WTC11 (cell line): ENCODE results near the gene TMUB1.

Experiments
- CREB1 ChIP-seq: sonication (generic); formaldehyde crosslinking; IDR thresholded peaks from 2 replicates; pipeline ENCODE4 v1.8.0; 2023; ENCODE audit warnings: mild to moderate bottlenecking, missing genetic modification reagents
- ELF4 ChIP-seq: sonication (generic); formaldehyde crosslinking; IDR thresholded peaks from 2 replicates; pipeline ENCODE4 v1.8.1; 2022; ENCODE audit warnings: low read depth, mild to moderate bottlenecking, moderate library complexity, missing genetic modification reagents
- NR2C2 ChIP-seq: sonication (generic); formaldehyde crosslinking; IDR thresholded peaks from 2 replicates; pipeline ENCODE4 v1.8.0; 2022; ENCODE audit warnings: mild to moderate bottlenecking, missing genetic modification reagents
- ZNF423 ChIP-seq: fragments of 250-450 bp; sonication (Bioruptor Pico); IDR thresholded peaks from 2 replicates; pipeline ENCODE4 v2.1.2; 2022; ENCODE audit warnings: mild to moderate bottlenecking, moderate library complexity
- TF ChIP-seq, protein P1 (sequence below): sonication (generic); formaldehyde crosslinking; IDR thresholded peaks from 2 replicates; pipeline ENCODE4 v1.8.1; 2023; ENCODE audit warnings: mild to moderate bottlenecking, missing genetic modification reagents, moderate library complexity
- TF ChIP-seq, protein P2 (sequence below): fragments of 200-600 bp; IDR thresholded peaks from 2 replicates; pipeline ENCODE4 v1.8.0; 2022; ENCODE audit warnings: antibody characterized with exemption
- TF ChIP-seq, protein P3 (sequence below): sonication (generic); formaldehyde crosslinking; IDR thresholded peaks from 2 replicates; pipeline ENCODE4 v1.8.1; 2023; ENCODE audit warnings: mild to moderate bottlenecking, missing genetic modification reagents
- TF ChIP-seq, protein P4 (sequence below): sonication (generic); formaldehyde crosslinking; IDR thresholded peaks from 2 replicates; pipeline ENCODE4 v1.8.0; 2022; ENCODE audit warnings: mild to moderate bottlenecking, missing genetic modification reagents

DNA sequence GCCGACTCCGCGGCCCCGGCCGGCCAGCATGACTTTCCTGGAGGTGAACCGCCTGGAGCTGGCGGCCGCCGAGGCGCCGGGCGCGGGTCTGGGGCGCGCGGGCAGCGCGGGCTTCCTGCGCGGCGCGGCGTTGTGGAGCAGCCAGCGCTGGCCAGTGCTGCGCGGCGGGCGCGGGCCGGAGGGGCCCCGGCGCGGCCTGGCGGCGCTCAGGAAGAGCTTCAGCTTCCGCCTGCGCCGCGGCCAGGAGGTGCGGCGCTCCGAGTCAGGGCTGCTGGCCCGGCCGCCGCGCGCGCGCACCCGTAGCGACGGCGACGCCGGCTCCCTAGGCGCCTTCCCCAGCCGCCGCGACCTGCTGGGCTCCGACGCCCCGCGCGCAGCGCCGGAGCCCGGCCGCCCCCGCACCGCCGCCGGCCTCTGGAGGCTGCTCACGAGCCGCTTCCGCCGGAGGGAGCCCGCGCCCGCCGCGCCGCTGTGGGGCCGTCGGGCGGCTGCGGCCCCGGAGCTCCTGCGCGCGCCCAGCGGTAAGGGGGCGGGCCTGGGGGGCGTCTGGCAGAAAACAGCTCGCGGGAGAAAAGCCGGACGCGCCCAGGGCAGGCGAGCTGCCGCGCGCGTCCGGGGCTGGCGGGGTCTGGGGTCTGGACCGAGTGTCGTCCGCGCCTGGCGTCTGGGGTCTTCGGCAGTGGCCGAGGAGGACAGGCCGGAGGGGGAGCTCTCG lies 32.0 kb upstream of the TMUB1 start:
- TF ChIP-seq, protein P1, sequence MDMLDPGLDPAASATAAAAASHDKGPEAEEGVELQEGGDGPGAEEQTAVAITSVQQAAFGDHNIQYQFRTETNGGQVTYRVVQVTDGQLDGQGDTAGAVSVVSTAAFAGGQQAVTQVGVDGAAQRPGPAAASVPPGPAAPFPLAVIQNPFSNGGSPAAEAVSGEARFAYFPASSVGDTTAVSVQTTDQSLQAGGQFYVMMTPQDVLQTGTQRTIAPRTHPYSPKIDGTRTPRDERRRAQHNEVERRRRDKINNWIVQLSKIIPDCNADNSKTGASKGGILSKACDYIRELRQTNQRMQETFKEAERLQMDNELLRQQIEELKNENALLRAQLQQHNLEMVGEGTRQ, result no peak
- TF ChIP-seq, protein P2, sequence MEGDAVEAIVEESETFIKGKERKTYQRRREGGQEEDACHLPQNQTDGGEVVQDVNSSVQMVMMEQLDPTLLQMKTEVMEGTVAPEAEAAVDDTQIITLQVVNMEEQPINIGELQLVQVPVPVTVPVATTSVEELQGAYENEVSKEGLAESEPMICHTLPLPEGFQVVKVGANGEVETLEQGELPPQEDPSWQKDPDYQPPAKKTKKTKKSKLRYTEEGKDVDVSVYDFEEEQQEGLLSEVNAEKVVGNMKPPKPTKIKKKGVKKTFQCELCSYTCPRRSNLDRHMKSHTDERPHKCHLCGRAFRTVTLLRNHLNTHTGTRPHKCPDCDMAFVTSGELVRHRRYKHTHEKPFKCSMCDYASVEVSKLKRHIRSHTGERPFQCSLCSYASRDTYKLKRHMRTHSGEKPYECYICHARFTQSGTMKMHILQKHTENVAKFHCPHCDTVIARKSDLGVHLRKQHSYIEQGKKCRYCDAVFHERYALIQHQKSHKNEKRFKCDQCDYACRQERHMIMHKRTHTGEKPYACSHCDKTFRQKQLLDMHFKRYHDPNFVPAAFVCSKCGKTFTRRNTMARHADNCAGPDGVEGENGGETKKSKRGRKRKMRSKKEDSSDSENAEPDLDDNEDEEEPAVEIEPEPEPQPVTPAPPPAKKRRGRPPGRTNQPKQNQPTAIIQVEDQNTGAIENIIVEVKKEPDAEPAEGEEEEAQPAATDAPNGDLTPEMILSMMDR, result no peak
- TF ChIP-seq, protein P3, sequence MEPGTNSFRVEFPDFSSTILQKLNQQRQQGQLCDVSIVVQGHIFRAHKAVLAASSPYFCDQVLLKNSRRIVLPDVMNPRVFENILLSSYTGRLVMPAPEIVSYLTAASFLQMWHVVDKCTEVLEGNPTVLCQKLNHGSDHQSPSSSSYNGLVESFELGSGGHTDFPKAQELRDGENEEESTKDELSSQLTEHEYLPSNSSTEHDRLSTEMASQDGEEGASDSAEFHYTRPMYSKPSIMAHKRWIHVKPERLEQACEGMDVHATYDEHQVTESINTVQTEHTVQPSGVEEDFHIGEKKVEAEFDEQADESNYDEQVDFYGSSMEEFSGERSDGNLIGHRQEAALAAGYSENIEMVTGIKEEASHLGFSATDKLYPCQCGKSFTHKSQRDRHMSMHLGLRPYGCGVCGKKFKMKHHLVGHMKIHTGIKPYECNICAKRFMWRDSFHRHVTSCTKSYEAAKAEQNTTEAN, result no peak
- no peak for TF ChIP-seq NR2C2 (CRISPR knock-in tag)
- TF ChIP-seq ZNF423 (CRISPR knock-in tag), result no peak
- TF ChIP-seq ELF4 (CRISPR knock-in tag), result no peak
- TF ChIP-seq, protein P4, sequence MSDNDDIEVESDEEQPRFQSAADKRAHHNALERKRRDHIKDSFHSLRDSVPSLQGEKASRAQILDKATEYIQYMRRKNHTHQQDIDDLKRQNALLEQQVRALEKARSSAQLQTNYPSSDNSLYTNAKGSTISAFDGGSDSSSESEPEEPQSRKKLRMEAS (CRISPR knock-in tag), result no peak
- TF ChIP-seq CREB1 (CRISPR knock-in tag), result no peak
